Inferior parietal cortex (tissue), 1 donor: ENCODE results near the gene LIF.

Experiments used
- DNase-seq: peaks from one replicate; pipeline ENCODE4 v3.0.0-alpha.2; 2016; ENCODE audit errors: extremely low spot score

Gene LIF

DNA sequence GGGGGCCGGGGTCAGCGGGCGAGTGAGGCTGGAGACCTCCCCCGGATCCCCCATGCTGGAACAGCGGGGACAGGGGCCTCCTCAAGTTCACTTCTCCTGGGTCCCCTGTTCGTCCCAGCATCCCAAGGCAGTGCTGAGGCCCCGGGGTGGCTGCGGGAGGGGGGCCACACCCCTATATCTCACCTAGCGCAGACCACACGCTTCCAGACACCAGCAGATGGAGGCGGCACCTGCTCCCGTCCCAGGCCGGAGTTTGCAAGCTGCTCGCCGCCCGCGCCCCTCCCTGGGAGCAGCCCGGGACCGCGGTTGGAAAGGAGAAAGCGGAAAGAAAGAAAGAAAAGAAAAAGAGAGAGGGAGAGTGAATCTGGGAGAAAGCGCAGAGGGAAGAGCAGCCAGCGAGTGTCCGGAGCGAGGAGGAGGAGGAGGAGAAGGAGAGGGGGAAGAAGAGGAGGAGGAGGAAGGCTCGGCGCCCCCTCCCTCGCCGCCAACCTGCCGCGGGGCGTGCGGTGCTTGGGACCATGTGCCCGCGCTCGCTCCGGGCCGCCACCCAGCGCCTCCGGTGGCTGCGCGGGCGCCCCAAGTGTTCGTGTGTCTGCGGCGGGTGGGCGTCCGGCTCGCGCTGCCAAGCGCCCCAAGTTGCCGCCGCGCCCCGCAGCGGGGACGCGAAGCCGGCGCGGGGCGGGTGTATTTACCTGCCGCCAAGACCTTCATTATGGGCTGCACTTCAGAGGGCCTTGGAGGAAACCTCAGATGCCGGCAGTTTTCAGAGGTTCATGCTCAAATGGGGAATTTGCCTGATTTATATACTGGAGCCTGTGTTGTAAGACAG lies at the start of gene LIF:
Gene LIF, minus strand, starts transcription at position 775 of the 829 bp plus-strand sequence. Its CDS starts 64 bp downstream, at position 711.
- no peak for DNase-seq

DNA sequence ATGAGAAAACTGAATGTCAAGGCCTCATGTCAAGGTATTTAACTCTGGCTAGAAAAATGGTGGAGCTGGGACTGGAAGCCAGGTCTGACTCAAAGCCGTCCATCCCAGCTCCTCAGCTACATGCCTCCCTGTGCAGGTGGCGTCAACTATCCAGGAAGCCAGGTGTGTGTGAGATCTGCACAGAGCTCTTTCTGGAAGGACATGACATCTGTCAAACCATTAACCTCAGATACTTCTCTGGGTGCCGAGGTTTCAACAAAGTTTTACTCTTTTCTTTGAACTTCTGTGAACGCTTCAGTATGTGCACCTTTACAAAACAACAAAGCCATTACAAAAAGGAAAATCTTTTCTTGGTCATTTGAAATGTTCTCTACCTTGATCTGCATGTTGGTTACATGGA lies 49.8 kb upstream of the LIF start:
- DNase-seq, result no peak

DNA sequence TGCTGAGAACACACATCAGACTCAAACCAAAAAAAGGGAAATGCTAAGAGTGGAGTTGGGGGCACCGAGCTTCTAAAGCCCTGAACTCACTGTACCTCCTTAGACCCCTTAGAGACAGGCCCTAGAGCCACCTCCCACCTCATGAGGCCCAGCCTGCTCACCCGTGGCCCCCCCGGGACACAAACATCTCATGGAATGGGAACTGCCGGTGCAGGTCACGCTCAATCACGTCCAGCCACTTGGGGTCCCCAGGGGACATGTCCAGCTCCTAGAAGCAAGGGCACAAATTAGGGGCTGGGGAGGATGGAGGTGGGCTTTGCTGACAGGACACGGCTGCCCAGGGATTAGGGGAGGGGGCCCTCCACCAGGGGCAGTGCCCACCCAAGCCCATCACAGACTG lies 49.0 kb upstream of the LIF start:
- no peak for DNase-seq

DNA sequence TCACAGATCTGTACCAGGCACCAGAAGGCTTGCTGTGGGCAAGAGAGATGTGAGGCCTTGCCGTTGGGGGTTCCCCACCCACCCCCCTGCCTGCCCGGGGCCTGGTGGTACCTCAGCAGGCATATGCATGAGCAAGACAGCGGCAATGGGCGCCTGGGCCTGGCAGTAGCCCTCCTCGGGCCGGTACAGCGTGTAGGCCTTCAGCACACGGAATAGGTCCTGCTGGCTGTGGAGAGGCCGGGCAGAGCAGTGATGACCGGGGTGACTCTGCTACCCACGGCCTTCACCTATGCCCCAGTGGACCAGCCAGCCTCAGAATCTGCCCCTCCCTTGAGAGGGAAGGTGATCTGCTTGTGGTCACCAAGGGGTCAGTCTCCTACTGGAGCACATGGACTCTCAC lies 48.3 kb upstream of the LIF start:
- no peak for DNase-seq

DNA sequence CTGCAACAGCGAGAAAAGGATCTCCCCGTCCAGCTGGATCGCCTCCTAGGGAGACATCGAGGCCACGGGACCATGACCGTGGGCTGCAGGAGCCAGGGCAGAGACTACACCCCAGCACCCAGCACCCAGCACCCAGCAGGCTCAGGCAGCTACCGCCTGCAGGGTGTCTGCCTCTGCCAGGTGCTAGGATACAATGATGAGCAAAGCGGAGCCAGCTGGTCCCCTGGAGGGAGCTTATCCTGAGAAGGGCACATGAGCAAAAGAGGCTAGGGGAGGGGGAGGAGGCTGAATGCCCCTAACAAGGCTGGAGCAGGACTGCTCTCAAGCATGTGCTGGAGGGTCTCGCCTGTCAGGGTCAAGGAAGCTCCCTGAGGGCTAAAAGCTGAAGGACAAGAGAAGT lies 47.5 kb upstream of the LIF start:
- no peak for DNase-seq

DNA sequence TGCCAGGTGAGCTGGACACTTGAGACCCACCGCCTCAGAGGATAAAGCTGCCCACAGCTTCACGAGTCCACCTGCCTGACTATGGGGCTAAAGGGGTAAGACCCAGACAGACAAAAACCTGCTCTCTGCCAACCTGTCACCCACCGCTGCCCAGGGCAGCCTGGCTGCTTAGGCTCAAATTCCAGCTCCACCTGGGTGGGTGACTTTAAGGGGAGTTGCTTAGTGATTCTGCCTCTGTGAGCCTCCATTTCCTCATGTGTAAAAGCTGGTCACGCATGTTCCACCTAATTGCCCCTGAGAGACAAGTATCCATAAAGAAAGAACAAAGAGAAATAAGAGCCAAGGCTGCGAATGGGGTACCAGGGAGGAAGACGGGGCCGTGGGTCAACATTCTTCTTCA lies 46.5 kb upstream of the LIF start:
- DNase-seq, result no peak

DNA sequence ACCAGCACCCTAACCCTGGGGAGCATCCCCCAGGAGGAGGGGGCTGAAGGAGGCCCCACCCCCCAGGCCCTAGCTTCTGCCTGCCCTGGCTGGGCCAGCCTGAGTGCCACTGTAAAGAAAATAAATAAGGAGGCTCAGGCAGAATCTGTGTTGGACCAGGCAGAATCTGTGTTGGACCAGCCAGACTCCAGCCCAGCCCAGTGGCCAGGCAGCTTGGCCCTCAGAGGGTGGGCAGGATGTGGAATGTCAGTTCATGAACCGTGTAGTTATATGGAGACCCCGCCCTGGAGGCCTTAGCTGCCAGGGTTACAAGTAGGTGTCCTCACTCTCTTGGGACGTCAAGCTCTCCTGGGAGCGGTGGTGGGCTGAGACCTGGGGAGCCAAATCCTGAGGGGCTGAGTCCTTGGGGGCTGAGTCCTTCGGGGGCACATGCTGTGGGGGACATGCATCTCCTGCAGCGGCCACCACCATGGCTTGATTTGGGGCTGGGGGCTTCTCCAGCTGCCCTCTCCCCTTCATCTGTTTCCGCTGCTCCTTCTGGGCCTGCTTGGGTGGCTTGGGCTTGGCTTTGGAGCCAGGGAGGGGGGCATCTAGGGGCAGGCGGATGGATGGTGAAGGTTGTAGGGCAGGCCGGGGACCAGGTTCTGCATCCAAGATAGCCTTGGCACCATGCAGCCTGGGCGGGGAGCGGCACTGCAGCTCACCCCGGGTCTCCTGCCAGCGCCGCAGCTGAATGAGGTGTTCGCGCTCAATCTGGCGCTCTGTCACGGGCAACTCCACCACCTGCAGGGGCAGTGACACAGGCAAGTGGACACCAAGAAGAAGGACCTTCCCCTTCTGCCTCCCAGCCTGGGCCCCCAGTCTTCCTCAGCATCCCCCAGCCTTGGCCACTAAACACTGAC lies 45.8 kb upstream of the LIF start:
- DNase-seq, result no peak

DNA sequence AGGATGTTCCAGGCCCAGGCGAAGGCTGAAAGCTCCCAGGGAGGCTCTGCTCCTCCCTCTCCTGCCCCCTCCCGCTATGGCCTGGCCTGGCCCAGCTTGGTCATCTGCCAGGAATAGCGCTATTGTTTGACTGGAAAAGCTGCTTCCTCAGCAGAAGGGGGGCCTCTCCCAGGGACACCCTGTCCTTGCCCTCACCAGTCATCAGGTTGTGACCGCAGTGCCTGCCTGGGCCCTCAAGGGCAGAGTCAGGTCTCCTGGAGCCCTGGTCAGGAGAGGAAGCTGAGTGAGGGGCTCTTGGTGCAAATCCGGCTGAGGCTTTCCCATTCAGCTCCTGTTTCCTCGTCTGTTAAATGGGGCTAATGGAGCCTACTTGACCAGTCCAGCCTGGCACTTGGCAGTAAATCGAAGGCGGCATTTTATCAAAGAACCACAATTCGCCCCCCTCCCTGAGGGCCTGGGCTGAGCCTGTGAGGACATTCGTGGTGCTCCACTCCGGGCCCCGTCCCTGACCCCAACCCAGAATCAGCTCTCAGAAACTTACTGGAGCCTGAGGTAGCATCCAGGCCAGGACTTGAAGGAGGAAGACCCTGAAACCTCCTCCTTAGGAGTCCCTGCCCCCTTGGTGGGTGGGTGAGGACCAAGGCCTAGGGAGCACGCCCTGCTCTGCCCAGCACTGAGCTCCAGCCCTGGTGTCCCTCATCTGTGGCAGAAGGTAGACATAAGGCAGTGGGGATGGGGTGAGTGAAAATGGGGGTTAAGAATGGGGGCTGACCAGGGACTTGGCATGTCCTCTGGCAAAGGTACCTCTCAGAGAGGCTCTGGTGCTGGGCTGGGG lies 44.7 kb upstream of the LIF start:
- DNase-seq, result peak; percentile 82

DNA sequence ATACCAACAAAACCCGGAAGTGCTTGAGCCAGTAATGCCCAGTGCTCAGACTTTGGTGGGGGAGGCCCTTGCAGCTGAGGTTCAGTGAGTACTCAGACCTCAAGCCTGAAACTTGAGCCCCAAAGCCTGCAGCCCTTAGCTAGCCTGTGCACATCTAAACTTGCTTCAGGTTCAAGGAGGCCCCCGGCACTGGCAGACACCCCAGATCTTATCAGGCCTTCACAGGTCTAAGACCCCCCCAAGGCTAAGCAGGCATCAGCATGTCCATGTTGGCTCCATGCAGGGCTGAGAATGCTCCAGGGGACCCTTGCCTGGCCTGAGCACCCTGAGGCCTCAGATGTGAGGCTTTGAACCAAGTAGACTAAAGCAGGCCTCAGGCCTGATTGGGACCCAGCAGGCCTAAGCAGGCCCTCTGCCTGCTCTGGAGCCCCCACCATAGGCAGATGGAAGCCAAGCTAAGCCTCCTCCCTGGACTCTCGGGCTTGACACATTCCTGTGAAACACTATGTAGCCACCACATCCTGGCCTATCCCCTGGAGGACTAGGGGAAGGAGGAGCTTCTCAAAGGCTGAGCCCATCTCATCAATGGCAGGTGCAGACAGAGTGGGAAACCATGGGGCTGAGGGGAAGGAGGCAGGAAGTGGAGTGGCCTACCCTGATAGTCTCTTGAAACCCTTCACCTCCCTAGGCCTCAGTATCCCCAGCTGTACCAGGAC lies 43.9 kb upstream of the LIF start:
- no peak for DNase-seq

DNA sequence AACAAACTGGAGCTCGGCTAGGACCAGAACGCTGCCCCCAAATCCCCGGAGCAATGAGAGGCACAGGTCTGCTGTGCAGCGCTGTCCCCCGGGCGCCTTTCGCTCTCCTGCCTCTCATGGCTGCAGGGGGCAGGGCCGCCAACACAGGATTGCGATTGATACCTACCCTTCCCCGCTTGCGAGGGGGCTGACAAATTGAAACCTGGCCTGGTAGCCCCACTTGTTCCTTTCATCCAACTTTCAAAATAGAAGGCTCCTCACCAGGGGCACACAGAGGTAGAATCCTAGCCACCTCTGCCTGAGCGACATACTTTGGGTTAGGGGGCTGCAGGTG lies 43.4 kb upstream of the LIF start:
- DNase-seq, result no peak

DNA sequence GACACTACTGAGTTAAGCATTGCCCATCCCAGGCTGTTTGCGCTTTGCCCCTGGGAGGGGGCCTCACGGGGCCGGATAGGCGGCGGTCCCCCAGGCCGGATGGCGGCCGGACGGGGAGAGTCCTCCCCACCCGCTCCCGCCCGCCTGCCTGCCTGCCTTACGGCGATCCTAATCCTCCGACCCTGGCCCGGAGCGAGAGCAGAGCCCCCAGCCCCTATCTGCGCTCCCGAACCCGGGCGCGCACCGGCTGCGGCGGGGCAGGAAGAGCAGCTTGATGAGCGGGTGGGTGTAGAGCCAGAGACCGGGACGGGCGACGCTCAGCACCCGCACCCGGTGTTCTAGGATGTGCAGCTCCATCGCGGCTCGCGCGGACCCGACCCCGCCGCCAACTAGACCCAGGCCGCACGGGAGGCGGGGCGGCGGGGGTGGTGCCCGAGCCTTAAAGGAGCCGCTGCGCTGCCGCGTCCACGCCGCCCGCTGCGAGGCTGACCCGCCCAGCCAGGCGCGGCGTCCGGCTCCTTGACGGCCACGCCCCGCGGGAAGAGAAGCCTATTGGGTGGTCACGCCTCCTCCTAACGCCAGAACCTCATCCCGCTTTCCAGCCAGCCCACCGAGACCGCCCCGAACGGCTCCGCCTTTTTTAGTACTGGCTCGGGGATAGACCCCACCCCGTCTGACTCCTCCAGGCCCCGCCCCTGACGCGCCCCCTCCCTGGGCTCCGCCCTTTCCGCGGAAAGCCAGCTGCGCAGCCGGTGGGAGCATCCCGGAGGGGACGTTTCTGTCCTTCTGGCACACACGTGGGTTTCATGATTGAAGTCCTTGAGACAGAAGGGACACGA lies 42.8 kb upstream of the LIF start, which contains the start of gene CASTOR1:
Gene CASTOR1, minus strand, starts transcription at position 365 of the 839 bp plus-strand sequence. Its CDS starts 8 bp downstream, at position 357.
- DNase-seq, result peak; percentile 92

DNA sequence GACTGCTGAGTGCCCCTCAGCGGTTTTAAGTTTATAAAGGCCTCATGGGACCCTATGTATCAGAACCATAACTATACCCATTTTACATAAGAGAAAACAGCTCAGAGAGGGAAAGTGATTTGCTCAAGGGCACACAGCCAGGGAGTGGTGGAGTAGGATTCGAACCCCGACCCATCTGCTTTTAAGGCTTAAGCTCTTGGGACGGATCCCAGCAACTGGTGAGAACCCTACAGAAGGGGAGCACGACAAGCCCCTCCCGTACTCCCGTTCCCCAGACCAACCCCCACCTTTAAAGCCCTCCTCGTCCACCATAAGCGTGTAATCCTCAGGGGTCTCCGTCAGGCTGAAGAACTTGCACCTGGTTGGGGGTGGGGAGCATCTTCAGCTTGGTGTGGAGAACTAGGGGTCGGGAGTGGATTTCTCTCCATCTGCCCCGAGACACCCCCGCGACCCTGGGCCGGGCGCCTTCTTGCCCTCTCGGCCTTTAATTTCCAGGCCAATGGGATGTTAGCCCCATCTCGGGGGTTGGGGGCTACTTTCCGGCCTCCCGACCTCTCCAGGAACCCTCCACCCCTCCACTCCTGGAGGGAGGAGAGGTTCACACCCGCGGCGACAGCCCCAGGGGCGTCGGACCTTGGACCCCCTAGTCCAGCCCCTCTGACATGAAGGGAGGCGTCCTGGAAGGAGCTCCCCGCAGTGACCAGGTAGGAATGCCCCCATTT lies 42.0 kb upstream of the LIF start:
- no peak for DNase-seq

DNA sequence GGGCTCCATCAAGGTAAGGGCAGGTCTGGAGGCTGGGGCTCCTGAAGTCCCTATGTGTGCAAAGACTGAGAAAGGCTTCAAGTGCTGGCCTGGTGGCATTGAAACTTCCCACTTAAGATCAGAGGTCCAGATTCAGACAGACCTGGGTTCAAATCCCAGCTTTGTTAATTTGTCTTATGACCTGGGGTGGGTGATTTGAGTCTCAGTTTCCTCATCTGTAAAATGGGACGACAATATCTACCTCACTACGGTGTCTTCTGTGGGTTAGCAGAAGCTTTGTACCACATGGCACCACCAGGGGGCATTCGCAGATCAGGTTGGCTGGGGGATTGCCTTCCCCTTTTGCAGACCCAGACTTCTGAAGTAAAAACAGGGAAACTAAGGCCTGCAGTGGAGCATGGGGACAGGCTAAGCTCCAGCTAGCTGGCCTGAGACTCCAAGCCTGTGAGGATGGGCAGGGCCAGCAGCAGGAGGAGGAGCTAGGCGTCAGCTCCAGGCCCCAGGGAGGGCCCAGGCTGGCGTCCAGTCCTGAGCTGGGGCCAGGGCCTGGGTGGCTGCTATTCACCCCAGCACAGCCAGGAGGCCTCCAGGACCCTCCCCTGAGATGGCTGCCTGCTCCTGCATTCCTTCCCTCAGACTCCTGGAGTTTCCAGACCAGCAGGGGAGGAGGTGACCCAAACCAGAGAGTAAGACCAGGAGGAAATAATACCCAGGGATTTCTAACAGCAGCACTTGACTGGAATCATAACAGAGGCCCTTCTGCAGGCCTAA lies 41.3 kb upstream of the LIF start:
- DNase-seq, result peak; percentile 79

DNA sequence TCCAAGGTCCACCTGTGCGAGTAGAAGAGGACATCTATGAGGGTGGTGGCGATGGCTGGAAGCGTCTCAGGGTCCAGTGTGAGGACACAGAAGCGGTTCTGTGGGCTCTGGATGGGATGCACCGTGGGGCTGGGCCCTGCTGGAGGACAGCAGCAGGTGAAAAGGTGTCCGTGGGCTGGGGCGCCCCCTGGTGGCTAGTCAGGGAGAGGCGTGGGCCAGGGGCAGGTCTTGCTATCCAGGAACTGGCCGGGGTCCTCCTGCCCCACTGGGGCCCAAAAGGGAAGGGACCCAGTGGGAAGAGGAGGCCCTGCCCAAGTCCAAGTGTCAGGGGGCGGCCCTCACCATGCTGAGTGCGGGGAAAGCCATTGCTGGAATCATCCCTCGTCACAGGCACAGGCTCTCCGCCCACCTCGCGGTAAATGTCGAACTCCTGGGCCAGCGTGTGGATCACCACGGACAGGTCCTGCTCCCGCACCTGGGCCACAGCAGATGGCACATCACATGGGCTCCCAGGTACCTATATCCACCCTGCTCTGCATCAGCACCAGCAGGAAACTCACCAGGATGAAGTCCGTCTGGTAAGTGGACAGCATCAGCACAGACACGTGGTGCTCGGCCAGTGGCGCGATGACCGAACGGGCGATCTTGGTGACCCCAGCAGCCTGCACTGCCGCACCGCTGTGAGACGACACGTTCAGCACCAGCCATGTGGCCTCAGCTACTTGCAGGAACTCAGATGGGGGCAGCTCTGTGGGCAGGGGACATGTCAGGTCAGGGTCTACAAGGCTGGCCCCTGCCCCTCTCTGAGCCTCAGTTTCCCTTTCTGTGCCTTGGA lies 40.5 kb upstream of the LIF start:
- no peak for DNase-seq

DNA sequence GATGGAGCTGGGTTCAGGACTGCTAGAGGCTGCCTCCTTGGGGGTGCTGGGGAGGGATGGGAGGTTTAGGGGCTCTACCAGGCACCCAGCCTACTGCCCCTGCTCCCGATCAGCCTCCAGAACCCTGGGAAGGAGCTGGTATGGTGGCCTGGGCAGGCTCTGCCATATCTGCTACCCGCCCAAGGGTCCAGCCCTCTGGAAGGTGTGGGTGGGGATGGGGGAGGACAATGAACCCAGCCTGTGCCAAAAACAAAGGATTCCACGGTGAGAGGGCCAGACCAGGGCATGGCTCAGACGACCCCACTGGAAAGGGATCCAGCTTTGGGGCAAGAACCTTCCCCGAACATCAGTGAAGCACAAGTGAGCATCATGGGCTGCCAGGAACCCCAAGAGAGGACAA lies 39.8 kb upstream of the LIF start:
- no peak for DNase-seq

DNA sequence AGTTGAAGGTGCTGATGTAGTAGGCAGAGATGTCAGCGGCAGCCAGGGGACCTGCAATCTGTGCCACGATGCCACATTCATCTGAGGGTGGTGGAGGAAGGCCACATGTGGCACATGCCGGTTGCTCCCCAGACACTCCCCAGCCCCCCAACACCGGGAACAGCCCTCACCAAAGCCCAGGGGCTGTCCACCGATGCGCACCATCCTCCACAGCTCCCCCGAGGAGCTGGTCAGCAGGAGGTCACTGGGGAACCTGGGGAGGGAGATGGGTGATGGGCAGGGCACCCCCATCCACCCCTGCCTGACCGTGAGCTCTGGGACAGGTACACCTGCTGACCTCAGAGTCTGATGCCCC lies 39.3 kb upstream of the LIF start:
- DNase-seq, result no peak

DNA sequence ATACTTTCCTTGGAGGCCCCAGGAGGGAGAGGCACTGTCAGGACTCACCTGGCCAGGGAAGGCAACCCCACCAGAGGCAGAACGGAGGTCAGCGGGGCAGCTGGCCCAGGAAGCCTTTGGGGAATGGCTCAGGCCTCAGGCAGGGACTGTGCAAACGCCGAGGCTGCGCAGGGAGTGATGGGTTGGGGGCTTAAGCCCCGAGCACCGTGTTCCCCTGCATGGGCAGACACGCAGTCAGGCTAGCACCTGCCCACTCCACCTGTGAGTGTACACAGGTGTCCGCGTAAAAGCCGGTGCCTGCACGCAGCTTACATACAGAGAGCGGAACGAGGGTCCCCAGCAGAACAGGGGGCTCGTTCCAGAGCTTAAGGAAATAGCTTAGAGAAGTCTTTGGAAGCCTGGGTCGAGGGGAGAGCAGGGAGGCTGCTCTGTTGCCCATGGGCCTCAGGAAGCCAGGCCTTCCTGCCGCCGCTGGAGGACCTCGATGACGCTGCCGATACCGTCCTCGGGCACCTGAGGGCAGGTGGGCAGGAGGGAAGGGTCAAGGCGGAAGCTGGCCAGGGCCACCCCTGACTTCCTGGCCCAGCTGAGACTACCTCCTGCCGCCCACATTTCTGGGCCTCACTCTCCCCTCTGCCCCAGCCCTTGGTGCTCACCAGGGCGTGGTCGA lies 38.8 kb upstream of the LIF start:
- DNase-seq, result no peak

DNA sequence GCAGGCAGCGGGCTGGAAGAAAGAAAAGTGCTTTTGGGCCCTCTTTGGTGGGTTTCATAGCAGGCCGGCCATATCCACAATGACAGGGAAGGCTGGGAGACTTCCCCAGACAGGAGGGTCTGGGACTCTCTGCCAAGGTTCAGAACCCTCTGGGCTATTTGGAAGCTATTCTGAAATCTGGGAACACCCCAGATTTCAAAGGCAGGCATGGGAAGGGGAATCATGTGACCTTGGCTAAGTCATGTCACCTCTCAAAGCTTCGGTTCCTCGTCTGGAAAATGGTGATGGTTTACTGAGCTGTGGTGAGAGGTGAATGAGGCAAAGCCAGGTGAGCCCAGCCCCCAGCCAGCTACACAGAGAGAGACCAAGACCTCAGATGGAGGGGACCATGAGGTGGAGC lies 38.1 kb upstream of the LIF start:
- no peak for DNase-seq
